Stimulated activated CD8-positive, alpha-beta memory T cell treated with anti-CD3 and anti-CD28 coated beads, Interleukin-12 subunit alpha, Interleukin-12 subunit beta, amount 100 ng/mL, for 1 hour (primary cell): ENCODE results near the gene CCDC57.
A peak's percentile ranks its signal among the peaks of the same experiment; 100 is the strongest.
"Not testable (repeated sequence)": the region's sequence is repeated elsewhere in the genome, so short reads cannot be mapped to it uniquely, and the experiment has no call there.

Experiments
- DNase-seq: peaks from one replicate; pipeline ENCODE4 v3.0.0-alpha.2; 2020; ENCODE audit warnings: low read depth

The CCDC57 gene

GRCh38 chr17:82212331-82213250 lies at the start of gene CCDC57:
TSS of gene CCDC57 (minus strand) at chr17:82212842. CDS start at chr17:82201944, 10,898 bp downstream.
- DNase-seq, result no peak

DNA sequence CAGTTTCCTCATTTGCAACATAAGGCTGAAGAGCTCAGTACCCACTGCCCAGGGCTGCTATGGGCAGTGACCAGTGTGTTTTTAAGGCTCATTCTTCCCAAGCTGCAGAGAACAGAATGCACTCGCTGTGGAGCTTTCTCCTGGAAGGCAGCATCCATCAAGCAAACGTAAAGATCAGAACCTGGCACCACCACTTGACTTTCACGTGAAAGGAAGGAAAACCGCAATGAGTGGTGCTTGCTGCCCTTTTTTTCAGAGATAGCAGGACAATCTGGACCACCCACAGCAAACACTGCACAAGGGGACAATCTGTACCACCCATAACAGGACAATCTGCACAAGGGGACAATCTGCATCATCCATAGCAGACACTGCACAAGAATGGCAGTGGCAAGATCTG lies 49.7 kb upstream of the CCDC57 start:
- DNase-seq, result no peak

GRCh38 chr17:82259972-82260961 lies 47.6 kb upstream of the CCDC57 start:
- not testable (repeated sequence) for DNase-seq

GRCh38 chr17:82258555-82258954 lies 45.9 kb upstream of the CCDC57 start:
- DNase-seq, result no peak

DNA sequence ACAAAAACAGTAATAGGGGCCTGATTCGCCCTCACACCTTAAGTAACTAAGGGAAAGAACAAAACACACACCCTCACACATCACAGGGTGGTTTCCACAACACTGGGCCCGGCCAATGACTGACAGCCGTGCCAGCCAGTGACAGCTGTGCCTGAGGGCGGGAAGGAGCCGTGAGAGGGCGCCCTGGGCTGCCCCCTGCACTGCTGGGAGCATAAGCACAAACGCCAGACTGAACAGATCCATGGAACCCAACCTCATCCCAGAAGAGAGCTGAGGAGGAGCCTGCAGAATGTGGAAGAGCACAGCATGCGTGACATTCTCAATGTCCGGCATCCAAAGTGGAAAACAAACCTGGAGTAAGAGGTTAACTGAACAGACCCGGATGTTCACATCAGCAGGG lies 44.8 kb upstream of the CCDC57 start:
- DNase-seq, result peak; percentile 56

- DNase-seq, result no peak
Measured at GRCh38 chr17:82256242-82256885, 43.7 kb upstream of the CCDC57 start.

- no peak for DNase-seq
Measured at GRCh38 chr17:82255402-82255972, 42.8 kb upstream of the CCDC57 start.

DNA sequence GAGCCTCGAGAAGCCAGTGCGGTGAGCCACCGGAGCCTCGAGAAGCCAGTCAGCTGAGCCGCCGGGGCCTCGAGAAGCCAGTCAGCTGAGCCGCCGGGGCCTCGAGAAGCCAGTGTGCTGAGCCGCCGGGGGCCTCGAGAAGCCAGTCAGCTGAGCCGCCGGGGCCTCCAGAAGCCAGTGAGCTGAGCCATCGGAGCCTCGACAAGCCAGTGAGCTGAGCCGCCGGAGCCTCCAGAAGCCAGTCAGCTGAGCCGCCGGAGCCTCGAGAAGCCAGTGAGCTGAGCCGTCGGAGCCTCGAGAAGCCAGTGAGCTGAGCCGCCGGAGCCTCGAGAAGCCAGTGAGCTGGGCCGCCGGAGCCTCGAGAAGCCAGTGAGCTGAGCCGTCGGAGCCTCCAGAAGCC lies 42.1 kb upstream of the CCDC57 start:
- not testable (repeated sequence) for DNase-seq

DNA sequence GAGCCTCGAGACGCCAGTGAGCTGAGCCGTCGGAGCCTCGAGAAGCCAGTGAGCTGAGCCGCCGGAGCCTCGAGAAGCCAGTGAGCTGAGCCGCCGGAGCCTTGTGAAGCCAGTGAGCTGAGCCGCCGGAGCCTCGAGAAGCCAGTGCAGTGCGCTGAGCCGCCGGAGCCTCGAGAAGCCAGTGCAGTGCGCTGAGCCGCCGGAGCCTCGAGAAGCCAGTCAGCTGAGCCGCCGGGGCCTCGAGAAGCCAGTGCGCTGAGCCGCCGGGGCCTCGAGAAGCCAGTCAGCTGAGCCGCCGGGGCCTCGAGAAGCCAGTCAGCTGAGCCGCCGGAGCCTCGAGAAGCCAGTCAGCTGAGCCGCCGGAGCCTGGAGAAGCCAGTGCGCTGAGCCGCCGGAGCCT lies 41.5 kb upstream of the CCDC57 start:
- DNase-seq, result not testable (repeated sequence)

GRCh38 chr17:82253179-82253544 lies 40.5 kb upstream of the CCDC57 start:
- DNase-seq, result no peak

DNA sequence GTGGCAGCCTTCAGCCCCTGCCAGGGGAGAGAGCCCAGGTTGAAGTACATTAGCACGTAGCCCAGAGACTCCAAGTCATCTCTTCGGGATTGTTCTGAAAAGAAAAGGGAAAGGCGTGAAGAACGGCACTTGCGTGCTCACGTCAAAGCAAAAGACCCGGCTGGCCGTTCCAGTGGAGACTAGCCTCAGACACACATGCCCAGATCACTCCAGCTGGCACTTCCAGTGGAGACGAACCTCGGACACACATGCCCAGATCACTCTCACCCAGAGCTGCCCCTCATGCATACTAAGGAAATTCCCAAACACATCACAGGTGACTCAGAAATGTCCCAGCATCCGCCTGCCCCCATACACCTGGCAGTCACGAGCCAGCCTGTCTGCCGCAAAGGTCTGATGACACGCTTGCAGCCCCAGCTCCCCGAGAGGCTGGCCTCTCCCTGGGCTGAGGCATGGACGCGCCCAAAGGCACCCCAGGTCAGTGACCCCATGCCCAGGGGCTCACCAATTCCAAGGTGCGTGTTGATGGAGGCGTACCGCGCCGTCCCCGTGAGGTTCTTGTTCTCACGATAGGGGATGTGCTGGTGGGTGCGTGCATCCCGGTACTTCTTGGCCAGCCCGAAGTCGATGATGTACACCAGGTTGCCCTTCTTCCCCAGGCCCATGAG lies 40.0 kb upstream of the CCDC57 start:
- DNase-seq, result no peak

DNA sequence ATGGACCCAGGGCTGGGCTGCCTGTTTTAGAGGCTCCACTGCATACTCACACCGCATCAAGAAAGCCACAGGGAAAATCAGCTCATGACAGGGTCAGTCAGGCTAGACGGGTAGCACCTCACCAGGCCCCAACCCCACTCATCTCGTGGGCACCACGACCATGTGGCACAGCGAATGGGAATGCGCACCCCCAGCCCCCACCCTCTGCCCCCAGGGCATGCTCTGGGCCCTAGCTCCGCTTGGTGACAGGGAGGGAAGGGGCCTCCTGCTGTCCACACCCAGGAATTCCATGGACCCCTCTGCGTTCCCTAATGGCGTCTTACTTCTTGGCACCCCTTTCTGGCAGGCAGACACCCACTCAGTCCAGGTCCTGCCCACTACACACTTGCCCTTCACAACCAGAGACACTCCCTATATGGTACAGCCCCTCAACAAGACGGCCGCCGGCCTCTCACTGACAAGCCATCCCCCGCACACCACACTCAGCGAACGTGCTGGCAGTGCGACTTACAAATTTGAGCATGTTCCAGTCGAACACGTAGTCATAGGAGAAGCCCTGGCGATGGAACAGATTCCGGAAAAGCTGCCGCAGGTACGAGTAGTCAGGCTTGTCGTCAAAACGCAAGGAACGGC lies 38.3 kb upstream of the CCDC57 start:
- no peak for DNase-seq

DNA sequence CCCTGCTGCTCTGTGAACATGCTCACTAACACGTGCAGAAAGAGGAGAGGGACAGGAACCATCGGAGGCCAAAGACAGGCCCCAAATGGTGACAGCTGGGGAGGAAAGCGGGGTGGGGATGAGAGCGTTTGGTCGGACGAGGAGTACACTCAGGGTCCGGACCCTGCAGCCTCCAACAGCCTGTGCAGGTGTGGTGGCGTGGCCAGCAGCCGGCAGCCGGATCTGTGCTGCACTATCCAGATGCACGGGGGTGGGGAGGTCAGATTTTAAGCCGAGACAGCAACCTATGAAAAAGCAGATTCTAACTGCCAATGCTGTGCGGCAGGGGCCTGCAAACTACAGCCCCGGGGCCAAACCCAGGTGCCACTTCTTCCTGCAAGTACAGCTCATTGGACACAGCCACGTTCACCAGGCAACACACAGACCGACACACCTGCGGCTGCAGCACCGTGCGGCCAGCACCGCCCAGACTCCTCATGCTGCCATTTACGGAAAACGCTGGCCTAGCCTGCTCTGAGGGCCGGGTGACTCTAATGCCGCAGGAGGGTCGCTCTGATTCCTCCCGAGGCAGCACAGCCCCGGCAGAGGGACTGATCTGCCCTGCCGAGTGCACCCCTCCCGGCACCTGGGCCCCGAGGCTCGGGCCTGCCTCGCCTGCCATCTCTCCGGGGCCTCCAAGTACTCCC lies 37.4 kb upstream of the CCDC57 start:
- DNase-seq, result no peak

- no peak for DNase-seq
Measured at GRCh38 chr17:82248815-82249674, 36.4 kb upstream of the CCDC57 start.

DNA sequence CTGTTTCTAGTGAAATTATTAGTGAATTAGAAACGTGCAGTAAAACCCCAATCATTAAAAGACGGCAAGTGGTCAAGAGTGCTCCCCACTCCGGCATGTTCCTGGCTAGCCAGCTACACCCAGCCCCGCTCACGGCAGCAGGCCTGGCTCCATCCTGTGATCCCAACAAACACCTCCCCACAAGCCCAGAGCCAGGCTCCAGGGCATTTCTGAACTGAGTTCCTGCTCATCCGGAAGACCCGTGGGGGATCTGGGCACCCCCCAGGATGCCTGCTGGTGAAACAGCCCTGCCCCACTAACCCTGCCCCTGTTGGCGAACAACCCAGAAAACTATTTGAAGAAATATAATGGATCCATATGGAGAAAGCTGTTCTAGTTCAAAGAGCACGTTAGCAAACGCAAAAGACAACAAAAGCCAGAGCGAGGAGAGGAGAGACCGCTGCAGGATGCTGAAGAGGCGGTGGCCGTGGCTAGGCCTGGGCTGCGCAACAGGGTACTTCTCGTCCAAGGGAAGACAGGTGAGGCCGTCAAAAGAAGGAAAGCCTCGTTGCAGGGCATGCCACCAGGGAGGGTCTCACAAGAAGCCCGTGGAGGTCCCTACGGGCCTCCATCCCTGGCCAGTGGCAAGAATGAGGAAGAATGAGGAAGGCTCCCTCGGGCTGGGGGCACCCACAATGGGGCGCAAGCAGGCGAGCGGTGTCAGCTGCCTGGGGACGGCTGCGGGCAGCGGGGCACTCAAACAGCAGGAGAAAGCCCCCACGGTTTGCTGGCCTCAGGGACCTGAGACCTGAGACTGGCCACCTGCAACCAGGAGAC lies 35.4 kb upstream of the CCDC57 start:
- no peak for DNase-seq

DNA sequence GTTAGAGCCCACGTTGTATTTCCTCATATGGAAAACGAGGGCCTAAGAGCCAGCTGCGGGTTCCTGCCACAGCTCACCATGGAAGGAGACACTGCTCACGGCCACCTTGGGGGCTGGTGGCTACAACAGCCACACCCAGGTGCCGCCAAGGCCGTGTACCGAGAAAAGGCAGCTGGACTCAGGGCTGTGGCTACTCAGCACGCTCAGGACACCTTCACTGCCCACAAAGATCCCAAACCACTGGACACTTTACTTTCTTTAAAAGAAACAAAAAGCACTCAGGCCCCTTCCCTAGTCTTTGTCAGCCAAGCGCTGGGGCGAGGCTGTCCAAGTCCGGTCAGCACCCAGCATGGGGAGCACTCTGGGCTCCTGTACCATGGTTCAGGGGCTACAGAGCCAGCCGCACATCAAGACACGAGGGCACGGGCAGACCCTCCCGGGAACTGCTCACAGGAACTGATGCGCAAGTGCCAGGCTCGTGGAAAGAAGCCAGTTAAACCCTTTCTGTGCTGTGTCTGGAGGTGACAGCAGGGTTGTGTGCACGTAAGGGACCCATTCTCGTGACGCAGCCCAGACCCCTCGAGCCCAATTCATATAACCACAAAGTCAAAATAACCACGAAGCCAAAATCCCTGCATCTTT lies 34.7 kb upstream of the CCDC57 start:
- DNase-seq, result no peak

DNA sequence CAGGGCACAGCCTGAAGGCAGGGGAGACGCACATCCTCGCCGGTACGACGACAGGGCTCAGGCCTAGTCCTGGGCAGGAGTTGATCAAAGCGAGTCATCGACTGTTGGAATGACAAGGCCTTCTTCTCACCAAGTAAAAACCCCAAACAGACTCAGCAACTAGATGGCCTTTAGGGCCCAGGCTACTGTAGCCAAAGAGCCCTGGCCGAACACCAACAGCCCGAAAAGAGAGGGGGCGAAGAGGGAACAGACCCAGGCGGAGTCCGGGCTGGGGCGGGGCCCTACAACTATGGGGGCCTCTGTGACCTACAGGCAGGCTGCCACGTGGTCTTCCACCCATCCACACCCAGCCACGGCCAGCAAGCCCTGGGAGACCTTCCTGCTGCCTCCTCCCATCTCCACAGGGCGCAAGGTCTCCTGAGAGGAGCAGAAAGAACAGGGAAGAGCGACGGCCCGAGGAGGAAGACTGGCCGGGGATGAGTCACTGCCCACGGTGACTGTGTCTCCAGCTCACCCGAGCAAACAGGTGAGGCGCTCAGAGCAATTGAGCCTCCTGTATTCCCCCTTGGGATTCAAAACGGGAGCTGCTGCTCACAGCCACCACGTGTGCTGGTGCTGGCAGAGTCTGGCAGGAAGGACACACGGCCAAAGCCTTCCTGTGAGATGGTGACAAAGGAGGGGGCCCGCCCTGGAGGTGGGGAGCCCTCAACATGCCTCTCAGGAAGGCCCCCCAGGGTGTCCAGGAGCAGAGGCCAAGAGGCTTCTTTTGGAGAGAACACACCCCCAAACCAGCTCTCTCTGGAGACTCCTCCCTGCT lies 33.9 kb upstream of the CCDC57 start:
- DNase-seq, result no peak
